Upper lobe of left lung (tissue), 6 donors: ENCODE results near the gene FNTB. TPM values are rescaled to one million over a fixed set of nuclear protein-coding genes. Genes with fewer than 3 reads are reported as not detected.

Experiments used
- ATAC-seq, 2 donors: fragments of 200-7000 bp; cut with Tn5 transposase; one replicate each; pipeline ENCODE4 v1.9.1; 2022; ENCODE audit warnings: mild to moderate bottlenecking in 2 of 2, moderate library complexity in 2 of 2; ENCODE audit not compliant: low FRiP score in 2 of 2
- DNase-seq, 2 donors: peaks; one replicate each; pipeline ENCODE4 v3.0.0-alpha.2; 2019 to 2020
- H3K27ac ChIP-seq, 4 donors: fragments of 200-600 bp; sonication (generic); one replicate each; pipeline ENCODE4 v1.5.1; 2016 to 2019
- H3K27me3 ChIP-seq, 4 donors: fragments of 200-600 bp; sonication (generic); one replicate each; pipeline ENCODE4 v1.5.1; 2017 to 2019
- H3K36me3 ChIP-seq, 4 donors: fragments of 200-600 bp; sonication (generic); one replicate each; pipeline ENCODE4 v1.5.1; 2016 to 2019
- H3K4me1 ChIP-seq, 4 donors: fragments of 200-600 bp; sonication (generic); one replicate each; pipeline ENCODE4 v1.5.1; 2018 to 2019
- H3K4me3 ChIP-seq, 4 donors: fragments of 200-600 bp; sonication (generic); one replicate each; pipeline ENCODE4 v1.5.1; 2017 to 2019; ENCODE audit warnings: mild to moderate bottlenecking in 2 of 4, moderate library complexity in 1 of 4
- H3K9me3 ChIP-seq, 4 donors: fragments of 200-600 bp; sonication (generic); one replicate each; pipeline ENCODE4 v1.5.1; 2018 to 2019
- CTCF ChIP-seq, 6 experiments: fragments of 450-650 bp in 4 of 6; fragments of 200-600 bp in 2 of 6; sonication (generic) in 2 of 6; IDR thresholded peaks; one replicate each; pipeline ENCODE4 v1.5.1; 2016 to 2019; ENCODE audit warnings: antibody characterized with exemption in 6 of 6
- EP300 ChIP-seq, 4 donors: sonication (generic); formaldehyde crosslinking; IDR thresholded peaks; one replicate each; pipeline ENCODE4 v1.5.1; 2017; ENCODE audit warnings: antibody characterized with exemption in 4 of 4, control low read depth in 2 of 4
- POLR2A ChIP-seq, 4 donors: fragments of 450-650 bp; IDR thresholded peaks; one replicate each; pipeline ENCODE4 v1.5.1; 2016 to 2017; ENCODE audit warnings: antibody characterized with exemption in 4 of 4, mild to moderate bottlenecking in 2 of 4
- POLR2AphosphoS5 ChIP-seq, 2 donors: sonication (generic); formaldehyde crosslinking; IDR thresholded peaks; one replicate each; pipeline ENCODE4 v1.5.1; 2017; ENCODE audit warnings: antibody characterized with exemption in 2 of 2
- WGBS, 2 donors: methylation state at CpG; one replicate each; pipeline ENCODE4 v1.1.5; 2017 to 2018; 5-methylcytosine and 5-hydroxymethylcytosine counted together
- total RNA-seq, 6 donors: library from RNA; depleted of rRNA in 4 of 6; stranded (reverse); fragments of >200 nt in 4 of 6; gene quantifications; one replicate each; pipeline versions ENCODE4 v1.1.0 to v1.2.1, GENCODE V29; 2016 to 2021
- donor health status: DM: no; HTN: no; CAD: no; lungs with moderate emphysema.
- donor health status: DM: no; HTN: yes; CAD: no; lungs with severe emphysema.

The FNTB gene
- total RNA-seq, 6 donors from 2014 or later: 9.5 to 30.1 (median 16.0) TPM

GRCh38 chr14:65072937-65073336, 86.2 kb downstream of the FNTB start:
- 92 to 100% methylated on average over 1 of the region's 1 CpG for WGBS, 2 donors
- no peaks in the 10 kb centered on the region for H3K9me3 ChIP-seq
- TF ChIP-seq POLR2A (IDR thresholded peaks at IDR 0.05) (no peak), CTCF (IDR thresholded peaks at IDR 0.05) (no peak), POLR2AphosphoS5 (IDR thresholded peaks at IDR 0.05) (no peak), EP300 (IDR thresholded peaks at IDR 0.05) (no peak)
- H3K4me1 ChIP-seq: peaks cover 28 to 49% (median 43%) of the 10 kb centered on the region in 4 donors
- H3K27me3 ChIP-seq: no peaks in the 10 kb centered on the region
- DNase-seq (no peak), ATAC-seq (no peak)
- no peak overlapping the region for H3K27ac ChIP-seq
- no peak overlapping the region for H3K4me3 ChIP-seq
- H3K36me3 ChIP-seq: peaks cover 9 to 60% (median 39%) of the 10 kb centered on the region in 4 donors

GRCh38 chr14:65073605-65074201, 87.0 kb downstream of the FNTB start:
- DNase-seq (no peak), ATAC-seq (no peak)
- no peaks in the 10 kb centered on the region for H3K27me3 ChIP-seq
- H3K4me1 ChIP-seq: peaks cover 28 to 52% (median 45%) of the 10 kb centered on the region in 4 donors
- H3K9me3 ChIP-seq: no peaks in the 10 kb centered on the region
- 67 to 94% methylated on average over 3 to 4 of the region's 4 CpGs for WGBS, 2 donors
- TF ChIP-seq POLR2AphosphoS5 (IDR thresholded peaks at IDR 0.05) (no peak), CTCF (IDR thresholded peaks at IDR 0.05) (no peak), POLR2A (IDR thresholded peaks at IDR 0.05) (no peak), EP300 (IDR thresholded peaks at IDR 0.05) (no peak)
- no peak overlapping the region for H3K4me3 ChIP-seq
- peak overlapping the region in 2 of 4 donors; percentile 62 to 76 for H3K27ac ChIP-seq
- H3K36me3 ChIP-seq: peaks cover 9 to 64% (median 39%) of the 10 kb centered on the region in 4 donors

- Histone ChIP-seq H3K36me3 (peaks cover 9 to 59% (median 35%) of the 10 kb centered on the region in 4 donors), H3K27me3 (no peaks in the 10 kb centered on the region), H3K9me3 (no peaks in the 10 kb centered on the region), H3K27ac (peak overlapping the region in 3 of 4 donors; percentile 36 to 76 (median 62)), H3K4me3 (no peak overlapping the region), H3K4me1 (peaks cover 33 to 60% (median 49%) of the 10 kb centered on the region in 4 donors)
- ATAC-seq: peak in 1 of 2 donors; percentile 58
- WGBS, 2 donors: 23 to 28% methylated on average over 3 of the region's 3 CpGs
- no peak for DNase-seq
- TF ChIP-seq POLR2AphosphoS5 (IDR thresholded peaks at IDR 0.05) (no peak), EP300 (IDR thresholded peaks at IDR 0.05) (no peak), CTCF (IDR thresholded peaks at IDR 0.05) (no peak), POLR2A (IDR thresholded peaks at IDR 0.05) (no peak)
Measured at GRCh38 chr14:65074449-65075150, 87.9 kb downstream of the FNTB start.

GRCh38 chr14:65075628-65076325, 89.1 kb downstream of the FNTB start:
- Histone ChIP-seq H3K36me3 (peaks cover 12 to 63% (median 29%) of the 10 kb centered on the region in 4 donors), H3K9me3 (no peaks in the 10 kb centered on the region), H3K4me1 (peaks cover 28 to 62% (median 46%) of the 10 kb centered on the region in 4 donors), H3K27me3 (no peaks in the 10 kb centered on the region), H3K27ac (peak overlapping the region in 3 of 4 donors; percentile 19 to 76 (median 36)), H3K4me3 (no peak overlapping the region)
- TF ChIP-seq POLR2A (IDR thresholded peaks at IDR 0.05) (peak in 1 of 4 donors; percentile 7), CTCF (IDR thresholded peaks at IDR 0.05) (no peak)
- 84% methylated on average over 17 of the region's 17 CpGs for WGBS, 2 donors
- ATAC-seq: no peak
- peak in 1 of 2 donors; percentile 47 for DNase-seq
